Measurements from ENCODE around the gene DNAH14.
"Not testable (repeated sequence)": the region's sequence is repeated elsewhere in the genome, so short reads cannot be mapped to it uniquely, and the experiment has no call there.

DNAH14 gene

GRCh38 chr1:225201447-225201846, 272.0 kb downstream of the DNAH14 start:
- H3K27ac ChIP-seq (replicated peaks; ENCODE audit: low read length), result no peak overlapping the region
- H4K91ac ChIP-seq (ENCODE audit: low read depth, low read length, poor library complexity), result no peak overlapping the region
- no peak overlapping the region for H3K4me2 ChIP-seq (ENCODE audit: insufficient read depth, low read length, poor library complexity, severe bottlenecking)
- H3K79me1 ChIP-seq (ENCODE audit: low read depth, low read length), result no peaks in the 10 kb centered on the region
- no peaks in the 10 kb centered on the region for H3K4me1 ChIP-seq (ENCODE audit: control insufficient read depth in 2 of 2, insufficient read depth in 1 of 2, low read depth in 1 of 2, low read length in 2 of 2)
- H3K4me3 ChIP-seq (ENCODE audit: low read length in 2 of 2), result no peak overlapping the region
- H3K18ac ChIP-seq (ENCODE audit: low read length), result no peak overlapping the region
- H2BK12ac ChIP-seq (ENCODE audit: low read length), result no peak overlapping the region
- H3K4ac ChIP-seq (ENCODE audit: low read length), result no peak overlapping the region
- H2BK120ac ChIP-seq (ENCODE audit: low read depth, low read length), result no peak overlapping the region
- H3K27me3 ChIP-seq (ENCODE audit: control insufficient read depth in 3 of 3, insufficient read depth in 3 of 3, low read depth in 1 of 3, low read length in 3 of 3), result no peaks in the 10 kb centered on the region
- H3K36me3 ChIP-seq (replicated peaks in 1 of 2; ENCODE audit: control insufficient read depth in 2 of 2, insufficient read depth in 2 of 2, low read length in 2 of 2), result no peaks in the 10 kb centered on the region
- H3K14ac ChIP-seq (ENCODE audit: low read length), result no peak overlapping the region
- no peak overlapping the region for H3K9ac ChIP-seq (ENCODE audit: low read depth, low read length, poor library complexity)
- no peak overlapping the region for H3K23ac ChIP-seq (ENCODE audit: low read depth, low read length, poor library complexity)
- no peak overlapping the region for H2BK5ac ChIP-seq (ENCODE audit: low read length)
- WGBS, 2 donors (ENCODE audit: extremely low coverage in 2 of 2, insufficient read length in 2 of 2, insufficient replicate concordance in 1 of 2), result no CpG with 5 or more reads among the region's 3 CpGs
- H2AK5ac ChIP-seq (ENCODE audit: low read depth, low read length), result no peak overlapping the region
- no peak overlapping the region for H2AFZ ChIP-seq (ENCODE audit: low read length)
- no peaks in the 10 kb centered on the region for H3K9me3 ChIP-seq (replicated peaks in 1 of 2; ENCODE audit: control insufficient read depth in 2 of 2, insufficient read depth in 1 of 2, low read depth in 1 of 2, low read length in 2 of 2)
- no peak for DNase-seq (ENCODE audit: low spot score)
- H4K8ac ChIP-seq (ENCODE audit: low read depth, low read length), result no peak overlapping the region
- H2BK15ac ChIP-seq (ENCODE audit: low read length), result no peak overlapping the region

GRCh38 chr1:225207791-225208190, 278.3 kb downstream of the DNAH14 start:
- H4K8ac ChIP-seq (ENCODE audit: low read depth, low read length), result no peak overlapping the region
- H3K9ac ChIP-seq (ENCODE audit: low read depth, low read length, poor library complexity), result no peak overlapping the region
- H3K27ac ChIP-seq (replicated peaks; ENCODE audit: low read length), result no peak overlapping the region
- no peak overlapping the region for H3K23ac ChIP-seq (ENCODE audit: low read depth, low read length, poor library complexity)
- H2BK120ac ChIP-seq (ENCODE audit: low read depth, low read length), result no peak overlapping the region
- H3K79me1 ChIP-seq (ENCODE audit: low read depth, low read length), result no peaks in the 10 kb centered on the region
- no peak overlapping the region for H3K4me2 ChIP-seq (ENCODE audit: insufficient read depth, low read length, poor library complexity, severe bottlenecking)
- H3K4me1 ChIP-seq (ENCODE audit: control insufficient read depth in 2 of 2, insufficient read depth in 1 of 2, low read depth in 1 of 2, low read length in 2 of 2), result no peaks in the 10 kb centered on the region
- no peak overlapping the region for H3K14ac ChIP-seq (ENCODE audit: low read length)
- H3K18ac ChIP-seq (ENCODE audit: low read length), result no peak overlapping the region
- H3K4ac ChIP-seq (ENCODE audit: low read length), result no peak overlapping the region
- H2BK5ac ChIP-seq (ENCODE audit: low read length), result no peak overlapping the region
- no CpG with 5 or more reads among the region's 2 CpGs for WGBS, 2 donors (ENCODE audit: extremely low coverage in 2 of 2, insufficient read length in 2 of 2, insufficient replicate concordance in 1 of 2)
- no peaks in the 10 kb centered on the region for H3K27me3 ChIP-seq (ENCODE audit: control insufficient read depth in 3 of 3, insufficient read depth in 3 of 3, low read depth in 1 of 3, low read length in 3 of 3)
- no peak overlapping the region for H2AK5ac ChIP-seq (ENCODE audit: low read depth, low read length)
- no peak overlapping the region for H3K4me3 ChIP-seq (ENCODE audit: low read length in 2 of 2)
- H4K91ac ChIP-seq (ENCODE audit: low read depth, low read length, poor library complexity), result no peak overlapping the region
- no peak overlapping the region for H2BK15ac ChIP-seq (ENCODE audit: low read length)
- H2AFZ ChIP-seq (ENCODE audit: low read length), result no peak overlapping the region
- no peak overlapping the region for H2BK12ac ChIP-seq (ENCODE audit: low read length)
- no peak for DNase-seq (ENCODE audit: low spot score)
- H3K36me3 ChIP-seq (replicated peaks in 1 of 2; ENCODE audit: control insufficient read depth in 2 of 2, insufficient read depth in 2 of 2, low read length in 2 of 2), result no peaks in the 10 kb centered on the region
- peaks cover 3 to 8% of the 10 kb centered on the region in 2 donors for H3K9me3 ChIP-seq (replicated peaks in 1 of 2; ENCODE audit: control insufficient read depth in 2 of 2, insufficient read depth in 1 of 2, low read depth in 1 of 2, low read length in 2 of 2)

- H3K23ac ChIP-seq (ENCODE audit: low read depth, low read length, poor library complexity), result no peak overlapping the region
- H3K4me1 ChIP-seq (ENCODE audit: control insufficient read depth in 2 of 2, insufficient read depth in 1 of 2, low read depth in 1 of 2, low read length in 2 of 2), result no peaks in the 10 kb centered on the region
- no peak overlapping the region for H3K4me3 ChIP-seq (ENCODE audit: low read length in 2 of 2)
- no peak overlapping the region for H2BK15ac ChIP-seq (ENCODE audit: low read length)
- H3K79me1 ChIP-seq (ENCODE audit: low read depth, low read length), result no peaks in the 10 kb centered on the region
- DNase-seq (ENCODE audit: low spot score), result no peak
- no peak overlapping the region for H4K8ac ChIP-seq (ENCODE audit: low read depth, low read length)
- no peaks in the 10 kb centered on the region for H3K36me3 ChIP-seq (replicated peaks in 1 of 2; ENCODE audit: control insufficient read depth in 2 of 2, insufficient read depth in 2 of 2, low read length in 2 of 2)
- H3K4me2 ChIP-seq (ENCODE audit: insufficient read depth, low read length, poor library complexity, severe bottlenecking), result no peak overlapping the region
- no peak overlapping the region for H3K4ac ChIP-seq (ENCODE audit: low read length)
- no peak overlapping the region for H2BK12ac ChIP-seq (ENCODE audit: low read length)
- no peak overlapping the region for H2BK120ac ChIP-seq (ENCODE audit: low read depth, low read length)
- no peak overlapping the region for H3K18ac ChIP-seq (ENCODE audit: low read length)
- H2AFZ ChIP-seq (ENCODE audit: low read length), result no peak overlapping the region
- no peaks in the 10 kb centered on the region for H3K27me3 ChIP-seq (ENCODE audit: control insufficient read depth in 3 of 3, insufficient read depth in 3 of 3, low read depth in 1 of 3, low read length in 3 of 3)
- H2AK5ac ChIP-seq (ENCODE audit: low read depth, low read length), result no peak overlapping the region
- H3K9me3 ChIP-seq (replicated peaks in 1 of 2; ENCODE audit: control insufficient read depth in 2 of 2, insufficient read depth in 1 of 2, low read depth in 1 of 2, low read length in 2 of 2), result peaks cover 3 to 8% of the 10 kb centered on the region in 2 donors
- H3K9ac ChIP-seq (ENCODE audit: low read depth, low read length, poor library complexity), result no peak overlapping the region
- H4K91ac ChIP-seq (ENCODE audit: low read depth, low read length, poor library complexity), result no peak overlapping the region
- no peak overlapping the region for H3K14ac ChIP-seq (ENCODE audit: low read length)
- H3K27ac ChIP-seq (replicated peaks; ENCODE audit: low read length), result no peak overlapping the region
- no peak overlapping the region for H2BK5ac ChIP-seq (ENCODE audit: low read length)
Measured at GRCh38 chr1:225209153-225209552, 279.7 kb downstream of the DNAH14 start.

GRCh38 chr1:225210180-225210579, 280.7 kb downstream of the DNAH14 start:
- H3K4ac ChIP-seq (ENCODE audit: low read length); H2BK12ac ChIP-seq (ENCODE audit: low read length); H3K18ac ChIP-seq (ENCODE audit: low read length); H3K14ac ChIP-seq (ENCODE audit: low read length); H4K8ac ChIP-seq (ENCODE audit: low read depth, low read length); H2BK120ac ChIP-seq (ENCODE audit: low read depth, low read length); H3K4me1 ChIP-seq (ENCODE audit: control insufficient read depth in 2 of 2, insufficient read depth in 1 of 2, low read depth in 1 of 2, low read length in 2 of 2); H3K27me3 ChIP-seq (ENCODE audit: control insufficient read depth in 3 of 3, insufficient read depth in 3 of 3, low read depth in 1 of 3, low read length in 3 of 3); H3K23ac ChIP-seq (ENCODE audit: low read depth, low read length, poor library complexity); H3K36me3 ChIP-seq (replicated peaks in 1 of 2; ENCODE audit: control insufficient read depth in 2 of 2, insufficient read depth in 2 of 2, low read length in 2 of 2); H2BK5ac ChIP-seq (ENCODE audit: low read length); H2BK15ac ChIP-seq (ENCODE audit: low read length); DNase-seq (ENCODE audit: low spot score); H3K4me3 ChIP-seq (ENCODE audit: low read length in 2 of 2); H2AFZ ChIP-seq (ENCODE audit: low read length); H3K4me2 ChIP-seq (ENCODE audit: insufficient read depth, low read length, poor library complexity, severe bottlenecking); H4K91ac ChIP-seq (ENCODE audit: low read depth, low read length, poor library complexity); H3K27ac ChIP-seq (replicated peaks; ENCODE audit: low read length); H3K79me1 ChIP-seq (ENCODE audit: low read depth, low read length); H3K9ac ChIP-seq (ENCODE audit: low read depth, low read length, poor library complexity); H2AK5ac ChIP-seq (ENCODE audit: low read depth, low read length); H3K9me3 ChIP-seq (replicated peaks in 1 of 2; ENCODE audit: control insufficient read depth in 2 of 2, insufficient read depth in 1 of 2, low read depth in 1 of 2, low read length in 2 of 2): not testable (repeated sequence)
- WGBS, 2 donors (ENCODE audit: extremely low coverage in 2 of 2, insufficient read length in 2 of 2, insufficient replicate concordance in 1 of 2), result no CpG with 5 or more reads among the region's 3 CpGs

Measured in neuronal stem cell (in vitro differentiated cells).